Subcutaneous adipose tissue (tissue), 4 donors: Measurements from ENCODE around the gene CUL1. TPM values are rescaled to one million over a fixed set of nuclear protein-coding genes. Genes with fewer than 3 reads are reported as not detected.

ENCODE experiments used
- CTCF ChIP-seq: fragments of 450-650 bp; IDR thresholded peaks from one replicate; pipeline ENCODE4 v1.5.1; 2016; ENCODE audit warnings: low read depth, mild to moderate bottlenecking, control low read depth, antibody characterized with exemption, moderate library complexity
- total RNA-seq, 4 donors: library from RNA; depleted of rRNA; stranded (reverse); fragments of >200 nt; gene quantifications; one replicate each; pipeline ENCODE4 v1.1.0, GENCODE V29; 2016

Gene CUL1
- total RNA-seq, 4 donors from 2014 or later, result 54.1 to 66.4 (median 57.5) TPM

- TF ChIP-seq CTCF, result no peak
These were observed 90.5 kb downstream of the CUL1 start for GRCh38 chr7:148789220-148789619.

- TF ChIP-seq CTCF, result no peak
These were observed 91.5 kb downstream of the CUL1 start for GRCh38 chr7:148790131-148790726.

- TF ChIP-seq CTCF, result no peak
These were observed 92.1 kb downstream of the CUL1 start for GRCh38 chr7:148790850-148791249.

GRCh38 chr7:148791546-148791945, 92.8 kb downstream of the CUL1 start:
- no peak for TF ChIP-seq CTCF

GRCh38 chr7:148793590-148793989, 94.9 kb downstream of the CUL1 start:
- TF ChIP-seq CTCF, result no peak

- TF ChIP-seq CTCF, result no peak
These were observed 95.8 kb downstream of the CUL1 start for GRCh38 chr7:148794476-148794875.

GRCh38 chr7:148796841-148797240, 98.1 kb downstream of the CUL1 start:
- no peak for TF ChIP-seq CTCF
